PC-3 (cell line): Measurements from ENCODE around the gene PLA2G4D. TPM values are rescaled to one million over a fixed set of nuclear protein-coding genes. Genes with fewer than 3 reads are reported as not detected.

Source experiments
- ATAC-seq: fragments of 200-7000 bp; cut with Tn5 transposase; 2 replicates; pipeline ENCODE4 v1.9.1; 2020; ENCODE audit warnings: mild to moderate bottlenecking, moderate library complexity
- BruUV-seq: library from RNA; stranded (reverse); fragments of 400-500 nt; replicated peaks from 2 replicates; lab custom pipeline; 2021; lab: Mats Ljungman, UMichigan
- CTCF ChIA-PET: fragments of 300-600 bp; sonication (Branson Sonifier 250); formaldehyde crosslinking; loops from one replicate; lab custom pipeline; 2022; ENCODE audit warnings: antibody characterized with exemption; lab: Charles Lee
- POLR2A ChIA-PET: fragments of 300-600 bp; sonication (Branson Sonifier 250); formaldehyde crosslinking; loops from one replicate; lab custom pipeline; 2022; ENCODE audit warnings: antibody characterized with exemption; ENCODE audit not compliant: unreplicated experiment; lab: Charles Lee
- DNase-seq: peaks from one replicate; pipeline ENCODE4 v3.0.0-alpha.2; 2015
- H2AFZ ChIP-seq: fragments of 300-600 bp; sonication (generic); 2 replicates; pipeline ENCODE4 v1.6.0; 2016; ENCODE audit warnings: antibody characterized with exemption, low read length
- H3F3A ChIP-seq: fragments of 300-600 bp; sonication (generic); one replicate; pipeline ENCODE4 v1.6.0; 2017; ENCODE audit warnings: antibody characterized with exemption, low read length, control low read depth, mild to moderate bottlenecking; ENCODE audit not compliant: unreplicated experiment
- H3K27ac ChIP-seq: fragments of 300-600 bp; sonication (generic); 2 replicates; pipeline ENCODE4 v1.5.1; 2016; ENCODE audit warnings: mild to moderate bottlenecking, low read length
- H3K27me3 ChIP-seq: fragments of 300-600 bp; sonication (generic); 2 replicates; pipeline ENCODE4 v1.6.1; 2016; ENCODE audit warnings: low read length, mixed read lengths
- H3K36me3 ChIP-seq: fragments of 300-600 bp; sonication (generic); 2 replicates; pipeline ENCODE4 v1.6.1; 2016; ENCODE audit warnings: low read depth, mixed run types, low read length, mixed read lengths
- H3K4me1 ChIP-seq: fragments of 300-600 bp; sonication (generic); 2 replicates; pipeline ENCODE4 v1.5.1; 2016; ENCODE audit warnings: low read length; ENCODE audit not compliant: insufficient read depth
- H3K4me2 ChIP-seq: fragments of 300-600 bp; sonication (generic); 2 replicates; pipeline ENCODE4 v1.6.0; 2016; ENCODE audit warnings: low read length
- H3K4me3 ChIP-seq: fragments of 300-600 bp; sonication (generic); 2 replicates; pipeline ENCODE4 v1.5.1; 2016; ENCODE audit warnings: mild to moderate bottlenecking, low read length, mixed read lengths
- H3K79me2 ChIP-seq: fragments of 300-600 bp; sonication (generic); 2 replicates; pipeline ENCODE4 v1.6.1; 2017; ENCODE audit warnings: low read length, mixed read lengths
- H3K9ac ChIP-seq: fragments of 300-600 bp; sonication (generic); 2 replicates; pipeline ENCODE4 v1.6.0; 2016; ENCODE audit warnings: mild to moderate bottlenecking, low read length
- H3K9me2 ChIP-seq: fragments of 300-600 bp; sonication (generic); replicated peaks from 2 replicates; pipeline ENCODE4 v1.6.1; 2016; ENCODE audit warnings: mixed run types, low read length, mixed read lengths
- H3K9me3 ChIP-seq: fragments of 300-600 bp; sonication (generic); 2 replicates; pipeline ENCODE4 v1.6.1; 2016; ENCODE audit warnings: low read length, mixed read lengths
- H4K20me1 ChIP-seq: fragments of 300-600 bp; sonication (generic); 2 replicates; pipeline ENCODE4 v1.6.1; 2016; ENCODE audit warnings: low read length, mixed read lengths
- EZH2 ChIP-seq: fragments of 300-600 bp; sonication (generic); IDR thresholded peaks from one replicate; pipeline ENCODE4 v1.6.1; 2017; ENCODE audit warnings: antibody characterized with exemption, mild to moderate bottlenecking, low read length; ENCODE audit not compliant: unreplicated experiment
- EZH2phosphoT487 ChIP-seq: fragments of 300-600 bp; sonication (generic); IDR thresholded peaks from 2 replicates; pipeline ENCODE4 v1.6.1; 2018; ENCODE audit warnings: mild to moderate bottlenecking, antibody characterized with exemption, low read length, borderline replicate concordance
- intact Hi-C: fragments of 100-400 bp; cut with micrococcal nuclease; formaldehyde crosslinking; loops from 2 replicates; pipeline ENCODE4 v1.9.0; 2023
- total RNA-seq: library from RNA; depleted of rRNA; stranded (reverse); fragments of >200 nt; gene quantifications from 2 replicates; pipeline ENCODE4 v1.2.3, GENCODE V29; 2014
- TF ChIP-seq, protein P1 (sequence below): fragments of 300-600 bp; sonication (generic); conservative IDR thresholded peaks from 2 replicates; pipeline ENCODE4 v1.5.1; 2017; ENCODE audit warnings: antibody characterized with exemption, low read depth, mild to moderate bottlenecking, low read length

PLA2G4D gene
- total RNA-seq, 1 experiment from 2014 or later, result 0.55 TPM

DNA sequence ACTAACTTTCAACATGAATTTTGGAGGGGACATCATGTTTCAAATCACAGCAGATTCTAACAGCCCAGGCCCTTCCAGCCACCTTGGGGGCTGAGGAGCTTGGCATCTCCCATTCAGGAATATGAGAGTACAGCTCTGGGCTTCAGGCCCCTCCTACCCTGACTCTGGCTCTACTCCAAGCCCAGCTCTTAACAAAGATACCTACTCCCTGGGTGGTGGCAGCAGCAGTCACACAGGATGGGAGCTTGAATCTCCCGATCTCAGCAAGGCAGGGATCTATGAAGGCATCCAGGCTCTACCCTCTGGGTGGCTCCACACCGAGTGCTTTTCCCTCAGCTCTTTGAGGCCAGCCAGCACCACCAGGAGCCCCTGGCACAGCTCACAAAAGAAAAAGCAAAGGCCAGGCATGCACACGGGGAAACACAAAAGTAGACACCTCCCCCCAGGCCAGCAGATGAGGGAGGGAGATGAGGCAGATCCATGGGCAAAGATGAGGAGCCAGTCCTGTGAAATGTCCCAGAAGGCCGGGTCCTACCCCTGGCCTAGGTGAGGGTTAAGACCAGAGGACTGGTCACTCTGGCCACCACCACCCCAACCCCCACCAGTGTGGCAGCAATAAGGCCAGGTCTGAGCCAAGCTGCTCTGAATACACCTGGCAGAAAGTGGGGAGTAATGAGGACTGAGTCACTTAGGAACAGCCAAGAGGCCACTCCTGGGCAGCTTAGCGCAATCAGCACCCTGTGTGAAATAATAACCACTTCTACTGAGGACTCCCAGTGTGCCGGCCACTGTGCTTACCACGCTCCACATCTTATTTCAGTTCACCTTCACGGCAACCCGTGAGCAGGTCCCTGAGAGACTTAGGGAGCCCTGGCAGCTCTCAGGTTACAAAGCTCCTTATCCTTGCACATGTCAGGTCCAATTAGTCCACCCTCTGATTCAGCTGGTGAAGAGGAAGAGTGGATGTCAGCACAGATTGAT lies 37.8 kb upstream of the PLA2G4D start:
- POLR2A ChIA-PET, result no interaction called here
- H3K4me3 ChIP-seq, result no peak overlapping the region
- peaks cover 17% of the 10 kb centered on the region for H3K4me1 ChIP-seq
- H3F3A ChIP-seq, result no peaks in the 10 kb centered on the region
- CTCF ChIA-PET, result interaction anchor here (3.8 kb wide), 1 partner anchor 47 kb away, joined by 19 read pairs; no protein-coding TSS in a partner anchor
- H3K9me2 ChIP-seq, result no peaks in the 10 kb centered on the region
- no peak overlapping the region for H2AFZ ChIP-seq
- ATAC-seq (no peak), DNase-seq (no peak)
- no peak overlapping the region for H3K4me2 ChIP-seq
- TF ChIP-seq, protein P1, sequence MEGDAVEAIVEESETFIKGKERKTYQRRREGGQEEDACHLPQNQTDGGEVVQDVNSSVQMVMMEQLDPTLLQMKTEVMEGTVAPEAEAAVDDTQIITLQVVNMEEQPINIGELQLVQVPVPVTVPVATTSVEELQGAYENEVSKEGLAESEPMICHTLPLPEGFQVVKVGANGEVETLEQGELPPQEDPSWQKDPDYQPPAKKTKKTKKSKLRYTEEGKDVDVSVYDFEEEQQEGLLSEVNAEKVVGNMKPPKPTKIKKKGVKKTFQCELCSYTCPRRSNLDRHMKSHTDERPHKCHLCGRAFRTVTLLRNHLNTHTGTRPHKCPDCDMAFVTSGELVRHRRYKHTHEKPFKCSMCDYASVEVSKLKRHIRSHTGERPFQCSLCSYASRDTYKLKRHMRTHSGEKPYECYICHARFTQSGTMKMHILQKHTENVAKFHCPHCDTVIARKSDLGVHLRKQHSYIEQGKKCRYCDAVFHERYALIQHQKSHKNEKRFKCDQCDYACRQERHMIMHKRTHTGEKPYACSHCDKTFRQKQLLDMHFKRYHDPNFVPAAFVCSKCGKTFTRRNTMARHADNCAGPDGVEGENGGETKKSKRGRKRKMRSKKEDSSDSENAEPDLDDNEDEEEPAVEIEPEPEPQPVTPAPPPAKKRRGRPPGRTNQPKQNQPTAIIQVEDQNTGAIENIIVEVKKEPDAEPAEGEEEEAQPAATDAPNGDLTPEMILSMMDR, result no peak
- TF ChIP-seq EZH2, result no peak
- TF ChIP-seq EZH2phosphoT487, result no peak
- intact Hi-C loops, result no loop called here
- no peak overlapping the region for H3K27ac ChIP-seq
- no peaks in the 10 kb centered on the region for H4K20me1 ChIP-seq
- no peaks in the 10 kb centered on the region for H3K36me3 ChIP-seq
- H3K27me3 ChIP-seq, result no peaks in the 10 kb centered on the region
- BruUV-seq, result no TSS peak
- H3K9me3 ChIP-seq, result no peaks in the 10 kb centered on the region
- H3K79me2 ChIP-seq, result no peaks in the 10 kb centered on the region
- H3K9ac ChIP-seq, result no peak overlapping the region

DNA sequence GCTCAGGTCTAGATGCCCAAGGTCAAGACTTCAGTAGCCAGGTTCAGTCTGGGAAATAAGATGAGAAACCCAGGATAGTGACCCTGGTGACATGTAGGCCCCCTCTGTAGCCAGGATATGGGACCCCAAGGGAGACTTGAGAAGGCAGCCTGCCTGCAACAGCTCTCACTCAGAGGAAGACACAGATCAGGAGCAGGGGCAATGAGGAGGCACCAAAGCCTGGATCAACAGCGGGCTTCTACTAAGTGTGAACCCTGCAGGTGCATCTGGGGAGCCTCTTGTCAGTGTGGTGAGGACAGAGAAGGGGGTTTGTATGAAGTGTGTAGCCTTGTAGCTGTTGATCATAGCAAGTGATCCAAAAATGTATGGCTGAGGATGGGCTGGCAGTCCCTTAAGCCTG lies 36.6 kb upstream of the PLA2G4D start:
- no TSS peak for BruUV-seq
- Histone ChIP-seq H3K4me1 (peaks cover 17% of the 10 kb centered on the region), H3K9ac (no peak overlapping the region), H3K4me3 (no peak overlapping the region), H3K9me3 (no peaks in the 10 kb centered on the region), H3K9me2 (no peaks in the 10 kb centered on the region), H3K79me2 (no peaks in the 10 kb centered on the region), H2AFZ (no peak overlapping the region), H4K20me1 (no peaks in the 10 kb centered on the region), H3K36me3 (no peaks in the 10 kb centered on the region), H3F3A (no peaks in the 10 kb centered on the region), H3K4me2 (no peak overlapping the region), H3K27me3 (no peaks in the 10 kb centered on the region), H3K27ac (no peak overlapping the region)
- intact Hi-C loops, result no loop called here
- CTCF ChIA-PET, result interaction anchor here (1.7 kb wide), 1 partner anchor 47 kb away, joined by 4 read pairs; no protein-coding TSS in a partner anchor
- POLR2A ChIA-PET, result no interaction called here
- TF ChIP-seq EZH2phosphoT487, result no peak
- TF ChIP-seq, protein P1, result no peak
- TF ChIP-seq EZH2, result no peak
- DNase-seq (no peak), ATAC-seq (no peak)
